ENCODE results near the gene CFAP299.

CFAP299 gene

GRCh38 chr4:80471756-80472155 is 136.2 kb downstream of the CFAP299 start:
- TF ChIP-seq, protein P1, sequence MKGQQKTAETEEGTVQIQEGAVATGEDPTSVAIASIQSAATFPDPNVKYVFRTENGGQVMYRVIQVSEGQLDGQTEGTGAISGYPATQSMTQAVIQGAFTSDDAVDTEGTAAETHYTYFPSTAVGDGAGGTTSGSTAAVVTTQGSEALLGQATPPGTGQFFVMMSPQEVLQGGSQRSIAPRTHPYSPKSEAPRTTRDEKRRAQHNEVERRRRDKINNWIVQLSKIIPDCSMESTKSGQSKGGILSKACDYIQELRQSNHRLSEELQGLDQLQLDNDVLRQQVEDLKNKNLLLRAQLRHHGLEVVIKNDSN (IDR thresholded peaks at IDR 0.05): no peak
- TF ChIP-seq TAF1 (IDR thresholded peaks at IDR 0.05; ENCODE audit: low read depth) (no peak), EP300 (IDR thresholded peaks at IDR 0.05; ENCODE audit: borderline replicate concordance) (no peak), TEAD4 (IDR thresholded peaks at IDR 0.05) (no peak), REST (IDR thresholded peaks at IDR 0.05; ENCODE audit: low read depth) (no peak), MAX (IDR thresholded peaks at IDR 0.05) (no peak), FOXM1 (IDR thresholded peaks at IDR 0.05; ENCODE audit: borderline replicate concordance, low read depth) (no peak), TCF12 (IDR thresholded peaks at IDR 0.05; ENCODE audit: low read depth) (no peak)

GRCh38 chr4:80475236-80475635 is 139.7 kb downstream of the CFAP299 start:
- TF ChIP-seq FOXM1 (IDR thresholded peaks at IDR 0.05; ENCODE audit: borderline replicate concordance, low read depth): no peak
- TF ChIP-seq REST (IDR thresholded peaks at IDR 0.05; ENCODE audit: low read depth): no peak
- no peak for TF ChIP-seq TAF1 (IDR thresholded peaks at IDR 0.05; ENCODE audit: low read depth)
- no peak for TF ChIP-seq ZBTB7A (IDR thresholded peaks at IDR 0.05; ENCODE audit: low read depth)
- TF ChIP-seq MAX (IDR thresholded peaks at IDR 0.05): no peak
- TF ChIP-seq, protein P1 (IDR thresholded peaks at IDR 0.05): no peak
- TF ChIP-seq TCF12 (IDR thresholded peaks at IDR 0.05; ENCODE audit: low read depth): no peak
- TF ChIP-seq CREB1 (IDR thresholded peaks at IDR 0.05; ENCODE audit: low read depth): no peak
- no peak for TF ChIP-seq EGR1 (IDR thresholded peaks at IDR 0.05)

GRCh38 chr4:80475798-80476197 is 140.3 kb downstream of the CFAP299 start:
- TF ChIP-seq REST (IDR thresholded peaks at IDR 0.05; ENCODE audit: low read depth) (no peak), EP300 (IDR thresholded peaks at IDR 0.05; ENCODE audit: borderline replicate concordance) (no peak), FOXM1 (IDR thresholded peaks at IDR 0.05; ENCODE audit: borderline replicate concordance, low read depth) (no peak), TCF12 (IDR thresholded peaks at IDR 0.05; ENCODE audit: low read depth) (no peak), TAF1 (IDR thresholded peaks at IDR 0.05; ENCODE audit: low read depth) (no peak), RAD21 (IDR thresholded peaks at IDR 0.05; ENCODE audit: low read depth) (no peak), TEAD4 (IDR thresholded peaks at IDR 0.05) (no peak), CREB1 (IDR thresholded peaks at IDR 0.05; ENCODE audit: low read depth) (no peak), MAX (IDR thresholded peaks at IDR 0.05) (no peak), ZBTB7A (IDR thresholded peaks at IDR 0.05; ENCODE audit: low read depth) (no peak), NFIC (IDR thresholded peaks at IDR 0.05) (no peak), CEBPB (IDR thresholded peaks at IDR 0.05) (no peak), EGR1 (IDR thresholded peaks at IDR 0.05) (no peak)
- TF ChIP-seq, protein P1 (IDR thresholded peaks at IDR 0.05): no peak

- TF ChIP-seq TCF12 (IDR thresholded peaks at IDR 0.05; ENCODE audit: low read depth) (no peak), EP300 (IDR thresholded peaks at IDR 0.05; ENCODE audit: borderline replicate concordance) (no peak), MAX (IDR thresholded peaks at IDR 0.05) (no peak), EGR1 (IDR thresholded peaks at IDR 0.05) (no peak), RAD21 (IDR thresholded peaks at IDR 0.05; ENCODE audit: low read depth) (no peak), NFIC (IDR thresholded peaks at IDR 0.05) (no peak), CEBPB (IDR thresholded peaks at IDR 0.05) (no peak), TAF1 (IDR thresholded peaks at IDR 0.05; ENCODE audit: low read depth) (no peak), ZBTB7A (IDR thresholded peaks at IDR 0.05; ENCODE audit: low read depth) (no peak), REST (IDR thresholded peaks at IDR 0.05; ENCODE audit: low read depth) (no peak), YY1 (IDR thresholded peaks at IDR 0.05; ENCODE audit: low read depth) (no peak), TEAD4 (IDR thresholded peaks at IDR 0.05) (no peak), CREB1 (IDR thresholded peaks at IDR 0.05; ENCODE audit: low read depth) (no peak)
- TF ChIP-seq, protein P1 (IDR thresholded peaks at IDR 0.05): no peak
Observed at GRCh38 chr4:80484712-80485111, 149.2 kb downstream of the CFAP299 start.

Data from Ishikawa (cell line).